HG03558 (cell line): ENCODE data around the gene PDGFC.

ENCODE experiments used
- ATAC-seq: cut with Tn5 transposase; IDR thresholded peaks from one replicate; pipeline ENCODE4 v1.9.1; 2021; ENCODE audit warnings: moderate number of reproducible peaks; ENCODE audit not compliant: unreplicated experiment; ENCODE audit errors: extremely low read depth

PDGFC gene

GRCh38 chr4:156794863-156795262 lies 176.7 kb downstream of the PDGFC start:
- ATAC-seq: no peak

GRCh38 chr4:156792462-156793085 lies 179.0 kb downstream of the PDGFC start:
- ATAC-seq: no peak

GRCh38 chr4:156790866-156791265 lies 180.7 kb downstream of the PDGFC start:
- no peak for ATAC-seq

- ATAC-seq: no peak
Observed at GRCh38 chr4:156788782-156789181, 182.8 kb downstream of the PDGFC start.

- ATAC-seq: no peak
Observed at GRCh38 chr4:156786713-156787112, 184.9 kb downstream of the PDGFC start.

- ATAC-seq: no peak
Observed at GRCh38 chr4:156784970-156785369, 186.6 kb downstream of the PDGFC start.

- ATAC-seq: no peak
Observed at GRCh38 chr4:156783966-156784365, 187.6 kb downstream of the PDGFC start.

- ATAC-seq: no peak
Observed at GRCh38 chr4:156782491-156782890, 189.1 kb downstream of the PDGFC start.

- no peak for ATAC-seq
Observed at GRCh38 chr4:156781852-156782251, 189.7 kb downstream of the PDGFC start.

- ATAC-seq: no peak
Observed at GRCh38 chr4:156779774-156780173, 191.8 kb downstream of the PDGFC start.

GRCh38 chr4:156779042-156779441 lies 192.6 kb downstream of the PDGFC start:
- no peak for ATAC-seq

GRCh38 chr4:156778606-156779005 lies 193.0 kb downstream of the PDGFC start:
- ATAC-seq: no peak

- no peak for ATAC-seq
Observed at GRCh38 chr4:156778093-156778492, 193.5 kb downstream of the PDGFC start.

GRCh38 chr4:156775813-156776212 lies 195.8 kb downstream of the PDGFC start:
- no peak for ATAC-seq

- no peak for ATAC-seq
Observed at GRCh38 chr4:156774422-156774821, 197.2 kb downstream of the PDGFC start.

- ATAC-seq: no peak
Observed at GRCh38 chr4:156773648-156774357, 197.8 kb downstream of the PDGFC start.

- no peak for ATAC-seq
Observed at GRCh38 chr4:156771171-156771837, 200.3 kb downstream of the PDGFC start.

- ATAC-seq: no peak
Observed at GRCh38 chr4:156770140-156770539, 201.5 kb downstream of the PDGFC start.

GRCh38 chr4:156767911-156768415 lies 203.6 kb downstream of the PDGFC start:
- no peak for ATAC-seq

- ATAC-seq: no peak
Observed at GRCh38 chr4:156766846-156767245, 204.8 kb downstream of the PDGFC start.

GRCh38 chr4:156765277-156765676 lies 206.3 kb downstream of the PDGFC start:
- no peak for ATAC-seq
